ENCODE results near the gene KRTAP10-6. TPM values are rescaled to one million over a fixed set of nuclear protein-coding genes. Genes with fewer than 3 reads are reported as not detected.
"Not testable (repeated sequence)": the region's sequence is repeated elsewhere in the genome, so short reads cannot be mapped to it uniquely, and the experiment has no call there.

The KRTAP10-6 gene
- total and polyA plus RNA-seq, 3 experiments from 2014 or later, result not detected

DNA sequence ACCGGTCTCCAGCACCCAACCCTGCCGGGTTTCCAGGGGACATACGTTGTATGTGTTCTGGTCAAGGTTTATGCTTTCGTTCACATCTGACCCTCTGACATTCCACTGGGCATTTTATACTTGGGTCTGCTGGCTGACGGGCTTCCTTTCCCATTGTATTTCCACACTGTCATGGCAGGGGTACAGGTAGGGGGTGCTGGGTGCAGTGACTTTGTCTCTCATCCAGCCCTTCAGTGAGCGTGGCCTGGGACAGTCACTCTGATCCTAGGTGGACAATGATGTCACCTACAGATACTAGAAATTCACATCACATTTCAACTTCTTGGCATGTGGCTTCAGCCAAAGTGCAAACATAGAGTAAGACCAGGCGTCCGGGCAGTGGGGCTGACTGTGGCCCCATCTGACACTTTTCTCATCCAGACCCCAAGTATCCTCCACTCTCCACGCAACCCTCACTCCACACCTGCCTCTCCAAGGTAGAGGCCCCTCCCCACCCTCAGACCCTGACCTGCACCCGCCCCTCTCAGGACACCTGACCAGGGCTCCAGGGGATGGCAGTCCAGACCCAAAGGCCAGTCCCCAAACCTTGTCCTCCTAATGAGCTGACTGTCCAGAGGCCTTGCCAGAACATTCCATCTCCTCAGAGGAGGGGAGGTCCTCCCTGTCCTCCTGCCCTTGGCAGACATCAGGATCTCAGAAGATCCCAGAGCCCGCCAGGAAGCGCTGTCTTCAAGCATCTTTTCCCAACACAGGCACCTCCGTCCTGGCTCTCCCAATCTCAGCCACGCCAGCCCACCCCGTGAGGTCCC is 44.1 kb upstream of the KRTAP10-6 start:
- Mint-ChIP-seq H3K27ac (no peak overlapping the region), H3K36me3 (peaks cover 2 to 25% (median 5%) of the 10 kb centered on the region in 3 donors), H3K9me3 (peaks cover 17 to 26% (median 23%) of the 10 kb centered on the region in 5 donors), H3K4me1 (no peaks in the 10 kb centered on the region), H3K27me3 (peaks cover 2 to 14% of the 10 kb centered on the region in 2 donors), H3K4me3 (no peak overlapping the region)
- ChIA-PET CTCF (no interaction called here), POLR2A (no interaction called here)
- Histone ChIP-seq H3K9me3 (ENCODE audit: low read length) (no peaks in the 10 kb centered on the region), H3K4me3 (ENCODE audit: low read length) (no peak overlapping the region), H3K27me3 (ENCODE audit: insufficient read depth, low read length, poor library complexity, severe bottlenecking) (no peaks in the 10 kb centered on the region), H3K4me1 (ENCODE audit: insufficient read depth, low read length) (no peaks in the 10 kb centered on the region), H3K36me3 (ENCODE audit: insufficient read depth, low read length) (no peaks in the 10 kb centered on the region), H3K27ac (ENCODE audit: low read depth, low read length) (no peak overlapping the region)
- DNase-seq, result no peak

DNA sequence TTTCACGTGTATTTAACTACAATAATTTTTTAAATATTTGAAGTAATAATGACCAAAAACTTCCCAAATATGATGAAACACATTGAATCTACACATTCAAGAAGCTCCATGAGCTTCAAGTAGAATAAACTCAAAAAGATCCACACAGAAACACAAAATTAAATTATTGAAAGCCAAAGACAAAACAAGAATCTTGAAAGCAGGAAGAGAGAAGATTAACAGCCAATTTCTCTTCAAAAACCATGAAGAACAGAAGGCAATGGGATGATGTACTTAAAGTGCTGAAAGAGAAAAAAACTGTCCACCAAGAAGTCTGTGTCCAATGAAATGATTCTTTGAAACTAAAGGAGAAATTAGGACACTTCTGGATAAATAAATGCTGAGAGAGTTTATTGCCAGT is 39.8 kb upstream of the KRTAP10-6 start:
- H3K4me1 ChIP-seq (ENCODE audit: insufficient read depth, low read length), result peaks cover 19% of the 10 kb centered on the region
- no peak overlapping the region for H3K4me3 ChIP-seq (ENCODE audit: low read length)
- H3K9me3 ChIP-seq (ENCODE audit: low read length), result no peaks in the 10 kb centered on the region
- Mint-ChIP-seq H3K36me3 (peaks cover 4 to 32% (median 17%) of the 10 kb centered on the region in 3 donors), H3K4me3 (no peak overlapping the region), H3K27ac (no peak overlapping the region), H3K4me1 (peaks cover 25 to 34% (median 26%) of the 10 kb centered on the region in 3 donors), H3K9me3 (peaks cover 25 to 38% (median 32%) of the 10 kb centered on the region in 5 donors), H3K27me3 (no peaks in the 10 kb centered on the region)
- ChIA-PET CTCF (no interaction called here), POLR2A (no interaction called here)
- DNase-seq, result no peak
- H3K27me3 ChIP-seq (ENCODE audit: insufficient read depth, low read length, poor library complexity, severe bottlenecking), result no peaks in the 10 kb centered on the region
- H3K27ac ChIP-seq (ENCODE audit: low read depth, low read length), result no peak overlapping the region
- H3K36me3 ChIP-seq (ENCODE audit: insufficient read depth, low read length), result no peaks in the 10 kb centered on the region

DNA sequence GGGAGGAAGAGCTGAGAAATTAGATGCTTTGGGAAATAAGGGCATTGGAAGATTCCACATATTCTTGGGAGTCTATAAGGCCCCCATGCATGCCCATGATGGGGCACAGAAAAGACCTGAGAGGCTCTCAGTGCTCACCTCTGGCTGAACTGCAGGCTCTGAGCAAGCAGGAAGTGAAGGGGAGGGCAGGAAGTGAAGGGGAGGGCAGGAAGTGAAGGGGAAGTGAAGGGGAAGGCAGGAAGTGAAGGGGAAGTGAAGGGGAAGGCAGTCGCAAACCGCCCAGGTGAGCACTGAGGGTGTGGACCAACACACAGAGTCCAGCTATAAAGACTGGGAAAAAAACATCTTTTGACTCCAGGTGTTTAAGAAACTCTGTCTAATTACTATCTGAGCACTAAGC is 38.1 kb upstream of the KRTAP10-6 start:
- CTCF ChIA-PET, result interaction anchor here (1.1 to 1.5 kb wide), 3 partner anchors 11 to 27 kb away, joined by 3 read pairs; partner anchors contain the start of gene KRTAP12-3
- Histone ChIP-seq H3K9me3 (ENCODE audit: low read length) (no peaks in the 10 kb centered on the region), H3K27me3 (ENCODE audit: insufficient read depth, low read length, poor library complexity, severe bottlenecking) (no peaks in the 10 kb centered on the region), H3K36me3 (ENCODE audit: insufficient read depth, low read length) (no peaks in the 10 kb centered on the region), H3K4me3 (ENCODE audit: low read length) (peak overlapping the region; percentile 2), H3K4me1 (ENCODE audit: insufficient read depth, low read length) (peaks cover 29% of the 10 kb centered on the region), H3K27ac (ENCODE audit: low read depth, low read length) (no peak overlapping the region)
- H3K27me3 Mint-ChIP-seq, result no peaks in the 10 kb centered on the region
- H3K4me3 Mint-ChIP-seq, result peak overlapping the region in 5 of 7 donors; percentile 32 to 71 (median 63)
- DNase-seq, result no peak
- peaks cover 4 to 32% (median 17%) of the 10 kb centered on the region in 3 donors for H3K36me3 Mint-ChIP-seq
- peak overlapping the region; percentile 56 to 96 (median 84) for H3K27ac Mint-ChIP-seq
- peaks cover 38 to 50% (median 40%) of the 10 kb centered on the region in 3 donors for H3K4me1 Mint-ChIP-seq
- peaks cover 25 to 38% (median 32%) of the 10 kb centered on the region in 5 donors for H3K9me3 Mint-ChIP-seq
- POLR2A ChIA-PET, result no interaction called here

DNA sequence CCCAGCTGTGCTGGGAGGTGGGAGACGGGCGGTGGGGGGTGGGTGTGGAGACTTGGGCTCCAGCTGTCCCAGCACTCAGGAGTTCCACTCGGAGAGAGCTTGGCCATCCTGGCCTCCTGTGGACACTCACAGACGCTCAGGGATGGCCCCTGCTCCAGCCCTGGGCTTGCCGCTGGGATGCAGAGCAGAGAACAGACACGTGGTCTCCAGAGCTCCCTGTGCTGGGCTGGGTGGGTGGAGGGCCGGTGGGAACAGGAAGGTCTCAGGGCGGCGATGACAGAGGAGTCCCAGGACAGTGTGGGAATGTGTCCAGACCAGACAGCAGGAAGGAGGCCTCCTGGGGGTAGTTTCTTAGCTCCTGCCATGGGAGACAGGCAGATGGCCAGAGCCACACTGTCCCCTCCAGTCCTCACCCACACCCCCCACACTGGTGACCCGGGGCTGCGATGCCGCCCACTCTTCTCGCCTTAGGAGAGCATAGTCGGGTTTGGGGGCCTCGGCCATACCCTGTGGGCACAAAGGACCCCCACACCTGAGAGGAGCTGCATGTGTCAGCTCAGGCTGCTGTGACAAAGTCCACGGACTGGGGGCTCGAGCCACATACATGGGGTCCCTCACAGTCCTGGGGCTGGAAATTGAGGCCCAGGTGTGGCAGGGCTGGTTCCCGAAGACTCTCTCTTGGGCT is 36.5 kb upstream of the KRTAP10-6 start:
- no peak for DNase-seq
- Histone ChIP-seq H3K4me1 (ENCODE audit: insufficient read depth, low read length) (peaks cover 30% of the 10 kb centered on the region), H3K9me3 (ENCODE audit: low read length) (no peaks in the 10 kb centered on the region), H3K36me3 (ENCODE audit: insufficient read depth, low read length) (no peaks in the 10 kb centered on the region), H3K27me3 (ENCODE audit: insufficient read depth, low read length, poor library complexity, severe bottlenecking) (no peaks in the 10 kb centered on the region), H3K27ac (ENCODE audit: low read depth, low read length) (no peak overlapping the region), H3K4me3 (ENCODE audit: low read length) (no peak overlapping the region)
- CTCF ChIA-PET, result interaction anchor here (0.8 to 1.3 kb wide), 2 partner anchors 20 to 30 kb away, joined by 3 to 4 read pairs; no protein-coding TSS in a partner anchor
- POLR2A ChIA-PET, result interaction anchor here (0.5 kb wide), 1 partner anchor 618 kb away, joined by 4 read pairs; no protein-coding TSS in a partner anchor
- H3K36me3 Mint-ChIP-seq, result peaks cover 7 to 40% (median 17%) of the 10 kb centered on the region in 3 donors
- H3K4me1 Mint-ChIP-seq, result peaks cover 40 to 59% (median 43%) of the 10 kb centered on the region in 3 donors
- H3K9me3 Mint-ChIP-seq, result peaks cover 27 to 46% (median 40%) of the 10 kb centered on the region in 5 donors
- H3K27ac Mint-ChIP-seq, result peak overlapping the region in 4 of 8 donors; percentile 10 to 70 (median 61)
- H3K4me3 Mint-ChIP-seq, result peak overlapping the region in 1 of 7 donors; percentile 51
- no peaks in the 10 kb centered on the region for H3K27me3 Mint-ChIP-seq

DNA sequence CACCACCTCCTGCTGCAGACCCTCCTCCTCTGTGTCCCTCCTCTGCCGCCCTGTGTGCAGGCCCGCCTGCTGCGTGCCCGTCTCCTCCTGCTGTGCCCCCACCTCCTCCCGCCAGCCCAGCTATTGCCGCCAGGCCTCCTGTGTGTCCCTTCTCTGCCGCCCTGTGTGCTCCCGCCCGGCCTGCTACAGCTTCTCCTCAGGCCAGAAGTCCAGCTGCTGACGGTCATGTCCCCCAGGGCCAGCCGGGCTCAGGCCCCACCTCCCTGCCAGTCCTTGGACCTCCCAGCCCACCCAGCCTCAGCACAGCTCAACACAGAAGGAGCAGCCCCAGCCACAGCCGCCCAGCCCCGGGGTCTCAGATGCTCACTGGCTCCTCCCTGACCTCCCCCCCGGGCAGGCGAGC is 35.5 kb upstream of the KRTAP10-6 start:
- POLR2A ChIA-PET, result interaction anchor here (0.7 kb wide), 1 partner anchor 27 kb away, joined by 3 read pairs; the partner anchor contains the start of gene KRTAP12-4
- H3K4me1 Mint-ChIP-seq, result peaks cover 44 to 59% (median 46%) of the 10 kb centered on the region in 3 donors

DNA sequence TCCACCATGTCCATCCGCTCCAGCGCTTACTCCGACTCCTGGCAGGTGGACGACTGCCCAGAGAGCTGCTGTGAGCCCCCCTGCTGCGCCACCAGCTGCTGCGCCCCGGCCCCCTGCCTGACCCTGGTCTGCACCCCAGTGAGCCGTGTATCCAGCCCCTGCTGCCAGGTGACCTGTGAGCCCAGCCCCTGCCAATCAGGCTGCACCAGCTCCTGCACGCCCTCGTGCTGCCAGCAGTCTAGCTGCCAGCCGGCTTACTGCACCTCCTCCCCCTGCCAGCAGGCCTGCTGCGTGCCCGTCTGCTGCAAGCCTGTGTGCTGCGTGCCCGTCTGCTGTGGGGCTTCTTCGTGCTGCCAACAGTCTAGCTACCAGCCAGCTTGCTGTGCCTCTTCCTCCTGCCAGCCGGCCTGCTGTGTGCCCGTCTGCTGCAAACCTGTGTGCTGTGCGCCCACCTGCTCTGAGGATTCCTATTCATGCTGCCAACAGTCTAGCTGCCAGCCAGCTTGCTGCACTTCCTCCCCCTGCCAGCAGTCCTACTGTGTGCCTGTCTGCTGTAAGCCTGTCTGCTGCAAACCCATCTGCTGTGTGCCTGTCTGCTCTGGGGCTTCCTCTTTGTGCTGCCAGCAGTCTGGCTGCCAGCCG is 35.0 kb upstream of the KRTAP10-6 start:
- H3K27me3 ChIP-seq (ENCODE audit: insufficient read depth, low read length, poor library complexity, severe bottlenecking); H3K36me3 ChIP-seq (ENCODE audit: insufficient read depth, low read length); H3K4me3 ChIP-seq (ENCODE audit: low read length); H3K9me3 ChIP-seq (ENCODE audit: low read length); H3K27ac ChIP-seq (ENCODE audit: low read depth, low read length); DNase-seq; H3K27me3 Mint-ChIP-seq; CTCF ChIA-PET: not testable (repeated sequence)
- peak overlapping the region in 2 of 7 donors; percentile 15 to 22 for H3K4me3 Mint-ChIP-seq
- peaks cover 30% of the 10 kb centered on the region for H3K4me1 ChIP-seq (ENCODE audit: insufficient read depth, low read length)
- H3K9me3 Mint-ChIP-seq, result peaks cover 28 to 52% (median 46%) of the 10 kb centered on the region in 5 donors
- peak overlapping the region in 5 of 8 donors; percentile 29 to 83 (median 66) for H3K27ac Mint-ChIP-seq
- H3K36me3 Mint-ChIP-seq, result peaks cover 9 to 46% (median 20%) of the 10 kb centered on the region in 3 donors
- POLR2A ChIA-PET, result interaction anchor here (0.7 kb wide), 1 partner anchor 27 kb away, joined by 3 read pairs; the partner anchor contains the start of gene KRTAP12-4
- H3K4me1 Mint-ChIP-seq, result peaks cover 44 to 59% (median 46%) of the 10 kb centered on the region in 3 donors

More for the DNA sequence above, 35.5 kb upstream of the KRTAP10-6 start:
- H3K27me3 ChIP-seq (ENCODE audit: insufficient read depth, low read length, poor library complexity, severe bottlenecking); H3K27me3 Mint-ChIP-seq; H3K9me3 ChIP-seq (ENCODE audit: low read length); H3K4me3 ChIP-seq (ENCODE audit: low read length); H3K36me3 ChIP-seq (ENCODE audit: insufficient read depth, low read length); H3K27ac ChIP-seq (ENCODE audit: low read depth, low read length); CTCF ChIA-PET; DNase-seq: not testable (repeated sequence)
- H3K27ac Mint-ChIP-seq, result peak overlapping the region in 4 of 8 donors; percentile 8 to 66 (median 46)
- peaks cover 7 to 43% (median 20%) of the 10 kb centered on the region in 3 donors for H3K36me3 Mint-ChIP-seq
- peak overlapping the region in 1 of 7 donors; percentile 15 for H3K4me3 Mint-ChIP-seq
- peaks cover 31 to 51% (median 45%) of the 10 kb centered on the region in 5 donors for H3K9me3 Mint-ChIP-seq
- peaks cover 30% of the 10 kb centered on the region for H3K4me1 ChIP-seq (ENCODE audit: insufficient read depth, low read length)

DNA sequence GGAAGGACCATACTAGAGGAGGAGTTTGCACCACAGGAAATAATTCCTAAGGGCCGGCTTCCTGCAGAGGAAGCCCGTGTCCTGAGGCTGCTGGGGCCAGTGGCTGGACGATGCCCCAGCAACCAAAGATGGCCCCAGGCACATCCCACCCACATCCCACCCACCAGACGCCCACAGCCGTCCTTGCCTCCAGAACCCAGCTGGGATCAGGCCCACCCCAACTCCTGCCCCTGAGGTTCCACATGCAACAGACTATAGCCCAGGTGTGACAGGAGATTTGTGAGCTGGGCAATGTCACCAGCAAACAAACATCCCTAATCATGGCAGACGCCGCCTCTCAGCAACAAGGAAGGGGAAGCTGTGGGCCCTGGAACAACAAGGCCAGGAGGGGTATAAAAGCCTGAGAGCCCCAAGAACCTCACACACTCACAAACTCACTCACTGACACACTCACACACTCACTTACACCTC is 34.4 kb upstream of the KRTAP10-6 start, which contains the start of gene KRTAP10-9:
KRTAP10-9 (plus strand) TSS at position 421 of the 471 bp plus-strand sequence. CDS start 79 bp downstream, outside the sequence.
- CTCF ChIA-PET, result interaction anchor here (0.9 kb wide), 1 partner anchor 31 kb away, joined by 3 read pairs; the partner anchor contains the start of gene KRTAP12-3
- no peak within 1 kb of the TSS for H3K27ac ChIP-seq (ENCODE audit: low read depth, low read length)
- no peaks in the 10 kb centered on the region for H3K36me3 ChIP-seq (ENCODE audit: insufficient read depth, low read length)

More for the DNA sequence above, 34.4 kb upstream of the KRTAP10-6 start, which contains the start of gene KRTAP10-9:
- Mint-ChIP-seq H3K4me1 (peaks cover 44 to 59% (median 46%) of the 10 kb centered on the region in 3 donors), H3K4me3 (peak within 1 kb of the TSS in 6 of 7 donors; percentile 10 to 72 (median 55)), H3K9me3 (peaks cover 22 to 48% (median 43%) of the 10 kb centered on the region in 5 donors), H3K27me3 (no peaks in the 10 kb centered on the region), H3K27ac (peak within 1 kb of the TSS in 6 of 8 donors; percentile 54 to 85 (median 80)), H3K36me3 (peaks cover 8 to 44% (median 18%) of the 10 kb centered on the region in 3 donors)
- Histone ChIP-seq H3K27me3 (ENCODE audit: insufficient read depth, low read length, poor library complexity, severe bottlenecking) (no peaks in the 10 kb centered on the region), H3K4me3 (ENCODE audit: low read length) (no peak within 1 kb of the TSS), H3K4me1 (ENCODE audit: insufficient read depth, low read length) (peaks cover 30% of the 10 kb centered on the region), H3K9me3 (ENCODE audit: low read length) (peaks cover 7% of the 10 kb centered on the region)
- POLR2A ChIA-PET, result no interaction called here
- DNase-seq, result no peak
